GM12892 (cell line): ENCODE results near the gene CARMIL1.

ENCODE experiments used
- DNase-seq: peaks from one replicate; pipeline ENCODE4 v3.0.0; 2011; ENCODE audit not compliant: insufficient read length
- FAIRE-seq: peaks from 2 replicates; lab custom pipeline; 2011; peaks lifted over from hg19 to GRCh38; lab: Jason Lieb, UNC
- POLR2A ChIP-seq: IDR thresholded peaks from 2 replicates; pipeline ENCODE4 v1.6.1; 2011; ENCODE audit warnings: low read depth, low read length, control low read depth
- POLR2AphosphoS5 ChIP-seq: IDR thresholded peaks from 2 replicates; pipeline ENCODE4 v1.6.1; 2011; ENCODE audit warnings: low read depth, low read length, control low read depth
- TAF1 ChIP-seq: IDR thresholded peaks from 2 replicates; pipeline ENCODE4 v1.6.1; 2011; ENCODE audit warnings: low read depth, mild to moderate bottlenecking, control low read depth, low read length, borderline replicate concordance

The CARMIL1 gene

DNA sequence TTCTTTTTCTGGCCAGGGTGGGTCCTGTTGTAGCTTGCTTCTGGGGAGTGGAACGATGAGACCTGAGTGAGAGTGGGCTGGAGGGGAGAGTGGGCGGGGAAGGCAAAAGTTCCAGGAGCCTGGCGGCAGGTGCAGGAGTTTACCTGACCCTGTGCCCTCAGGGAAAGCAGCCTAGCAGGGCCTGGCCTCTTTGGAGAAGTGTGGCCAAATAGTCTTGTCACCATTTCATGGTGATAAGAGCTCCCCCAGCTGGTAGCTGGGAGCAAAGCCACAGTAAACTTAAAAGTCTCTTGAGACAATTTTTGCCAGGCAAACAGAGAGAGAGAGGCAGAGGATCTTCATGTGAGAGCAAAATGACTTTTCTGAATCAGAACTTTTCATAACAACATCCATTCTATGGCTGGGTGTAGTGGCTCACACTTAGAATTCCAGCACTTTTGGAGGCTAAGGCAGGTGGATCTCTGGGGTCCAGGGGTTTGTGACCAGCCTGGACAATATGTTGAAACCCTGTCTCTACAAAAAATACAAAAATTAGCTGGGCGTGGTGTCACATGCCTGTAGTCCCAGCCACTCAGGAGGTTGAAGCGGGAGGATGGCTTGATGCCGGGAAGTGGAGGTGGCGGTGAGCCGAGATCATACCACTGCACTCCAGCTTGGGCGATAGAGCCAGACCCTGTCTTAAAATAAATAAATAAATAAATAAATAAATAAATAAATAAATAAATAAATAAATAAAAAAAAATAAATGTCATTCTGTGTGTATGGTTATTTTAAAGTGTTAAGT is 211.0 kb downstream of the CARMIL1 start:
- no peak for TF ChIP-seq POLR2AphosphoS5
- TF ChIP-seq TAF1: no peak
- TF ChIP-seq POLR2A: no peak
- FAIRE-seq: peak; percentile 90
- peak; percentile 26 for DNase-seq

DNA sequence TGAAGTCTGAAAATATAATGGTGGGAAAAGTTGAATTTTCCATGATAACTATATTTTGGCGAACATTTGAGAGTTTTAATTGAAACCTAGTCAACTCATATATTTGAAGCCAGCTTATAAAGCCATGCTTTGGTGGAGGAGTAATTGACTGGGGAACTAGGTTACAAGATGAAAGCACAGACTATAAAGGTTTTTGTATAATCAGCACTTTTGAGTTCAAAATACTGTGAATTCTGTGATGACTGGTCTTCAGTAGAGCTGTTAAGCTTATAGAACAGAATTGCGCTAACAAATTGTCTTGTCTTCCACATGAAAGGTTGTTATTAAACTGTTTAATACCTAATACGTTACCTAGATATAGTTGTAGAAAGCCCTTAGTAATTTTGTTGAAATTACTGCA is 213.8 kb downstream of the CARMIL1 start:
- FAIRE-seq (no peak), DNase-seq (no peak)
- TF ChIP-seq POLR2AphosphoS5 (no peak), POLR2A (no peak), TAF1 (no peak)

DNA sequence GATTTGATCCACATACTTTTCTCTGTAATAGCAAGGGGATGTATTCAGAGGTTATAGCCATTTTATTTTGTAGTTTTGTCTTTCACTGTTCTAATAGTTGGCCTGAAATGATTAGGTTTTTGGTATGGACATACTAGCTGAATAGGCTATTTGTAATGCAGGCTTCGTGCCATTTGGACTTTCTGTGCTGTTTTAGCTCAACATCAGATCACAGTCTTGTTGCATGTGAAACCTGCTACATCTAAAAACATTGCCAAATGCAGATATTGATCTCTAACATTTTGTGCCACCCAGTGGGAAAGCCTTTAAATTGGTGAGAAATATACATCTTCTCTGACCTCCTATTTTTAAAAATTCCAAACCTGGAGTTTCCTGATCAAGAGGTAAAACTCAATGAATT is 215.3 kb downstream of the CARMIL1 start:
- TF ChIP-seq POLR2A (no peak), POLR2AphosphoS5 (no peak), TAF1 (no peak)
- no peak for FAIRE-seq

DNA sequence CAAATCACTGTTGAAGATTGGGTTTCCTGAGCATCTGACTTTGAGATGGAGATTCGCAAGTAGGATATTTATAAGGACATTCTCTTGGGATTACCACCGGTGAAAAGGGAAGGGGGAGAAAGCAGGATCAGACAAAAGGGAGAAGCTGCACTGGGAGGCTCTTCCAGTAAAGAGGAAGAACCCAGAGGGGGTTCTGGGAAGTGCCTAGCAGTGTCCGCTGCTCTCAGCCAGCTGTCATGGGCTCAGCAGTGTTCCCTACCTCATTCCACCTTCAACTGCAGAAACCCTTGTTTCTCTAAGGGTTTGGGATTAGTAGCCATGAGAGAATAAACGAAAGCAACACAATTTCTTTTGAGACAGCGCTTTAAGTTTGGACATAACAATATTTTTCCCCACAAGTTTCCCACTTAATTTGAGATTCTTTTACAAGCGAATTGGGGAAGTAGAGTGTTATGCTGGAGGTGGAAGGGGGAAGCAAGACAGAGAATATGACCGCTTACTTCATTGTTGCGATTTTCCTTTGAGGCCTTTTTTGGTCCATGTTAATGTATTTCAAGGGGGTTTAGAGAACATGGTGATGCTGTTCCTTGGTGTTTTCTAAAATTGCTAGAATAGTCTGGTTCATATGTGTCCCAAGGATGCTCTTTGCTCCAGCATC is 218.3 kb downstream of the CARMIL1 start:
- no peak for FAIRE-seq
- TF ChIP-seq TAF1 (no peak), POLR2A (no peak), POLR2AphosphoS5 (no peak)
- DNase-seq: no peak

More for the DNA sequence above, 215.3 kb downstream of the CARMIL1 start:
- DNase-seq: no peak

DNA sequence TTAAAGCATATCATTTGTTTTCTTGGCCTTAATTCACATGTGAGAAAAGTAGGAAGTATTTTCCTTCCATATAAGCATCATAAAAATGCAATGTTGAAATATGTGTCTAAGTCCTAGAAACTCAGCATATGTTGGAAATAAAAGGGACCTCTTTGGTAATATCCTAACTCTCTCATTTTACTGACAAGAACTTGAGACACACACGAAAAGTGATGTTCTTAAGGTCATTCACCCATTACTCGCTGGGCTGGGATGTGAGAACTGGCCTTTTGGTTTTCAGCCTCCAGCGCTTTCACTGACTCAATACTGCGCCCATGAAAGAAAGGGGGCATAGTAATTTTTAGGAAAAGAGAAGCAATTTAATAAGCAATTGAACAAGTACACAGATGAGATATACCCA is 219.3 kb downstream of the CARMIL1 start:
- no peak for FAIRE-seq
- TF ChIP-seq POLR2A (no peak), POLR2AphosphoS5 (no peak), TAF1 (no peak)
- DNase-seq: no peak

DNA sequence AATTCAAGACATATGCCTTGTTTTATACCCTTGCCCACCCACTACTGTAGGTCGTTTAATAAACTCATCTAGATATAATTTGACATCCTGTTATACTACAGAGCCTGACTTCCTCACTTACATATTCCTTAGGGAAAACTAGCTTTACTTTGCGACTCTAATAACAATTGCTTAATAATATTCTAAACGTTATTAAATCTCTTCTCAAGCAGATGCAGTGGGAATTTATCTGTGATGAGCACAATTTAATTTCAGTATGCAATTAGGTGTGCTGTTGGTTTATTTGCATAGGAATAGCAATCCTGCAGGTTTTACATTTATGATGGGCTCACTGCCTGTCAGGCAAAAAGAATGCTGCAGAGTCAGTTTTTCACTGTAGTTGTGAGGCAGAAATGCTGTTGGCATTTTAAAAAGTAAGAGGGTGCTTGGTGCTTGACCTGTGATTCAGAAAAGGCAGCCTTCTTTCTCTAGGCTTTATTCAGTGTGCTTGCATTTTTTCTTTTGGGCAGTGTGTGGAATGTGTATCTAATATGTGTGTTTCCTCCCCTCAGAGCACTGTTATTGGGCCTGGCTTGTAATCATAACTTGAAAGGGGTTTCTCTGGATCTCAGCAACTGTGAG is 220.6 kb downstream of the CARMIL1 start:
- no peak for TF ChIP-seq POLR2A
- FAIRE-seq (no peak), DNase-seq (no peak)

DNA sequence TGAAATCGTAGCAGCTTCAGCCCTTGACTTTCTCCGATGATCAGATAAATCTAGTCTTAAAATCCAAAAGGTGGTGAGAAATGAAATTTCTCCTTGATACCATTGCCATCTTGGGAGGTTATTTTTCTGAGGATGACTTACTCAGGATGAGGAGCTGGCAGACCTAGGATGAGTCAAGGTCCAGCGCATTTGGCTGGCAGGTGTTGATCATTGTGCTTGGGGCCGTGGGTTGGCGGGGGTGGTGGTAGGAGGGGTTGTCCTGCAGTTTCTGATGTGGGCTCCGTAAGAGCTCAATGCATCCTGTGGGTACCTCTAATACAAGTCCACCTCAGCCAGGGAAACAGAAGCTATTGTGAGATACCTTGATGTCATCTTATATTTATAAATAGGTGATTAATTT is 224.5 kb downstream of the CARMIL1 start:
- no peak for FAIRE-seq
- no peak for DNase-seq
- TF ChIP-seq POLR2A: no peak
- no peak for TF ChIP-seq POLR2AphosphoS5
- no peak for TF ChIP-seq TAF1

DNA sequence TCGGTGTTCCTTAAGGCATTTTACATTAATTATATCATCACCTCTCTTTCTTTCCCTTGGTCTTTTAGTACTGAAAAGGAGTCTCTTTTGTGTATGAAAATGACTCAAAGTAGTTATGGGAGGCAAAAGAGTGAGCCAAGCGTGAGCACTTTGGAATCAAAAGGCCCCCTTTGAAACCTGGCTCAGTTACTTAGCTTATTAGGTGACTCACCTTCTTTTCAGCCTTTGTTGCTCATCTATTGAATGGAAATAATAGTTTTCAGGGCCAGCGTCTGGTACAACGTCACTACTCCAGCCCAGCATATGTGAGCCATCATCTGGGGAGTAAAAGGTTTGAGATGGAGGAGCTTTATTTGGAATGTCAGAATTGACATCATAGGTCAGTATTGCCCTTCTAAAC is 225.5 kb downstream of the CARMIL1 start:
- DNase-seq: no peak
- TF ChIP-seq POLR2AphosphoS5 (no peak), POLR2A (no peak), TAF1 (no peak)
- FAIRE-seq: no peak

DNA sequence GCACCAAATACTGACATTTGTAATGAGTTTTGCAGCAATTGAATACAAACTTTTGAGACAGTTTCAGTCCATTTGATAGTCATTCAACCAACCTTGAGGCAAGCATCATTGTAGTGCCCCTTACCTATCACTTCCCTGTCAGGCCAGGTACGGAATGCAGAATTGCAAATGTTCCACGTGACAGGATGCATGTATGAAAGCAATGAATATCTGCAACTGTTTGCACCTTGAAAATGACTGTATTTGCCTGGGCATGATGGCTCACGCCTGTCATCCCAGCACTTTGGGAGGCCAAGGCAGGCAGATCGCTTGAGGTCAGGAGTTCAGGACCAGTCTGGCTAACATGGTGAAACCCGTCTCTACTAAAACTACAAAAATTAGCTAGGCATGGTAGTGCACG is 226.8 kb downstream of the CARMIL1 start:
- TF ChIP-seq POLR2A (no peak), POLR2AphosphoS5 (no peak), TAF1 (no peak)
- FAIRE-seq: no peak

DNA sequence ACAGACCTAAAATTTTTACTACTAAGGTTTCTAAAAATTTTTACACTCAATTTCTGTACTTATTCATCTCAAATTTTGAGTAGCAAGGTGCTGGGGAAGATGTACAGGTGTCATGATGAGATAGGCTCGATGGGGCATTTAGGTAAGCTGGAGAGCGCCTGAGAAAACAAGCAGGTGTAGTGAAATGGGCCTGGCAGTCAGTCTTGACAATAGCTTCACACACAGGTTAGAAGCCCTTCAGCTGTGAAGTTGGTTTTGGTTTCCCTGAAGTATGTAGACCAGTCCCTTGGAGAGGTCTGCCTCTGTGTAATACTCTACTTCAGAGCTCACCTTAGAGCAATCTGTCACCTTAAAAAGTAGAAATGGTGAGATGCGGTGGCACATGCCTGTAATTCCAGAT is 228.9 kb downstream of the CARMIL1 start:
- DNase-seq: no peak
- FAIRE-seq: no peak
- no peak for TF ChIP-seq POLR2AphosphoS5
- no peak for TF ChIP-seq TAF1
- TF ChIP-seq POLR2A: no peak

More for the DNA sequence above, 226.8 kb downstream of the CARMIL1 start:
- no peak for DNase-seq

DNA sequence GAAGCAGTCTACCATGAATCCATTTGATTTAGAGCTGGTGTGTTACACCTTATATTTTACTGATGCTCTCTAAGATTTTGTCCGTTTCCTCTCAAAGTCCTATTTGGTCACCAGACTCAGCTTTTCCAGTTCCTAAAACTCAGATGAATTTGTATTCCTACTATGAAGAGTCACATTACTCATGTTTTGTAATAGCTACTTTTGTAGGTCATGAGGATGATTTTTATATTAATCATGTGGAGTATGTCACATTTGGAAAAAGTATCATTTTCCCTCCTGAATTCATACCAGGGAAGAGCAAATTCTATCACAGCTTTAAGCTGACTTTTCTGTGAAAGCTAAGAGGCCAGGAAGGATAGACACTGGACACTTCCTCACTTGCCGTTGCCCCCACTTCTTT is 232.2 kb downstream of the CARMIL1 start:
- FAIRE-seq (no peak), DNase-seq (no peak)
- TF ChIP-seq POLR2AphosphoS5 (no peak), POLR2A (no peak), TAF1 (no peak)

DNA sequence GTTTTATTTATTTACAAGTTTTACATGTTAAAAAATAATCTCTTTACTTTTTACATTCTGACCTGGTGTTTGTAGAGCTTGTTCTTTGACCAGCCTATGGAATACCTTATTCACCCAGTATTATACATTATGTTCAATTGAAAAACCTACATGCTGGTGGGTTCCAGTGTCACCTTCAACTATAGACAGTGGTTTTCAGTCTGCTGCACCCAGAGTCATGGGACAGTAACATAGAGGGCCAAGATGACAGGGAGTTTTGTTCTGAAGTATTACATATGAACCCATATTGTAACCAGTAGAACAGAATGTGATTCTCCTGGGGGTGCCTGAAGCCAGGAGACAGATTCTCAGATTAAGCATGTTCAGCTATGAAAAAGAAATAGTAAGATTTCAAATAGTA is 233.4 kb downstream of the CARMIL1 start:
- FAIRE-seq: no peak
- TF ChIP-seq POLR2A (no peak), POLR2AphosphoS5 (no peak), TAF1 (no peak)
- DNase-seq: no peak
